OCI-LY1 (cell line): ENCODE results near the gene PDE2A.

ENCODE experiments used
- CTCF ChIP-seq: fragments of 200-600 bp; sonication (generic), shearing (Covaris generic); IDR thresholded peaks from 2 replicates; pipeline ENCODE4 v1.5.1; 2017; ENCODE audit warnings: mild to moderate bottlenecking, antibody characterized with exemption, low read length, moderate library complexity, mixed read lengths
- EZH2 ChIP-seq: fragments of 200-600 bp; sonication (generic), shearing (Covaris generic); IDR thresholded peaks from 2 replicates; pipeline ENCODE4 v1.8.0; 2017; ENCODE audit warnings: borderline replicate concordance, mixed run types, mild to moderate bottlenecking, antibody characterized with exemption, low read length, moderate library complexity, mixed read lengths

- TF ChIP-seq CTCF = no peak
- no peak for TF ChIP-seq EZH2
Observed at GRCh38 chr11:72673943-72674828, at the start of gene PDE2A.
